ENCODE measurements around the gene SHISA3. TPM values are rescaled to one million over a fixed set of nuclear protein-coding genes. Genes with fewer than 3 reads are reported as not detected.

The SHISA3 gene
- 0.28 and 0.65 TPM in 2 replicates for total RNA-seq

DNA sequence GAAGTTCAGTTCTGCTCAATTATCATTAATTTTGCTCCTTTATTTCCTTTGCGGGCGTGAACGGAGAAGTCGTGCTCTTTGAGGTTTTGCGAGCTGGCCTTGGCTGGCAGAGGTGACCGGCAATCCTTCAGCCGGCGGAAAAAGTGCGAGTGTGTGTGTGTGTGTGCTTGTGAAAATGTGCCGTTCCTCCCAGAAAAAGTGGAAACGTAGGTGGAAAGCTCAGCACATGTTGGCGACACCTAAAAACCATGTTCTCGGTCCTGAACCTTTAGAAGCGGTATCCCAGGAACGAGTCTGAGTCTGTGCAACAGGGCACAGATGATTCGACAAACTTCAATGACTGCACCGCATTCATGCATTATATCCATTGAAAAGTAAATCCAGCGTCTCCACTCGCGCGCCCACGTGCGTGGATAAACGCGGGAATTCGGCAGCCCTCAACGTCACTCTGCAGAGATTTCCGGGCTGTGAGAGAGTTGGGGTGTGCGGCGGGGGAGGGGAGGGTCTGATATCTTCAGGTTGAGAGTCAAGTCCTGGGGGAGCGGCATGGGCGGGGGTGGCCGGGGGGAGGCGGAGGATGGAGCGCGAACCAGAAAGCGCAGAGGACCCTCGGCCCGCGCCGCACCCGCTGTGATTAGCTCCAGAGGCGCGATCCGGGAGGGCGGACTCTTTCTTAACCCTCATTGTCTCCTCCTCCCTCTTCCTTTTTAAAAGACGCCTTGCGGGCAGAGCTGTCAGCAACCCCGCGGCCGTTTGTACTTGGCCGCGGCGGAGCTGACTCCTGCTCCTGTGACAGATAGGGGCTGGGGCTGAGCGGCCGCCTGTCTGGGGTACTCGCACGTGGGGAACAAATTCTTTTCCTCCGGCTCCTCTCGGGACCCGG, at the start of gene SHISA3:
TSS of gene SHISA3 (plus strand) at position 737 of the 883 bp plus-strand sequence. CDS start 569 bp downstream, outside the sequence.

Other genes with a start within 250 kb of the SHISA3 start
- 0.09 TPM in 1 of 2 replicates, not detected in the other for gene BEND4, start 244.8 kb upstream of the SHISA3 start, total RNA-seq